PC-3 (cell line): ENCODE measurements around the gene APBA1. TPM values are rescaled to one million over a fixed set of nuclear protein-coding genes. Genes with fewer than 3 reads are reported as not detected.

ENCODE experiments used
- ATAC-seq: fragments of 200-7000 bp; cut with Tn5 transposase; 2 replicates; pipeline ENCODE4 v1.9.1; 2020; ENCODE audit warnings: mild to moderate bottlenecking, moderate library complexity
- BruUV-seq: library from RNA; stranded (reverse); fragments of 400-500 nt; replicated peaks from 2 replicates; lab custom pipeline; 2021; lab: Mats Ljungman, UMichigan
- CTCF ChIA-PET: fragments of 300-600 bp; sonication (Branson Sonifier 250); formaldehyde crosslinking; loops from one replicate; lab custom pipeline; 2022; ENCODE audit warnings: antibody characterized with exemption; lab: Charles Lee
- POLR2A ChIA-PET: fragments of 300-600 bp; sonication (Branson Sonifier 250); formaldehyde crosslinking; loops from one replicate; lab custom pipeline; 2022; ENCODE audit warnings: antibody characterized with exemption; ENCODE audit not compliant: unreplicated experiment; lab: Charles Lee
- DNase-seq: peaks from one replicate; pipeline ENCODE4 v3.0.0-alpha.2; 2015
- H2AFZ ChIP-seq: fragments of 300-600 bp; sonication (generic); 2 replicates; pipeline ENCODE4 v1.6.0; 2016; ENCODE audit warnings: antibody characterized with exemption, low read length
- H3F3A ChIP-seq: fragments of 300-600 bp; sonication (generic); one replicate; pipeline ENCODE4 v1.6.0; 2017; ENCODE audit warnings: antibody characterized with exemption, low read length, control low read depth, mild to moderate bottlenecking; ENCODE audit not compliant: unreplicated experiment
- H3K27ac ChIP-seq: fragments of 300-600 bp; sonication (generic); 2 replicates; pipeline ENCODE4 v1.5.1; 2016; ENCODE audit warnings: mild to moderate bottlenecking, low read length
- H3K27me3 ChIP-seq: fragments of 300-600 bp; sonication (generic); 2 replicates; pipeline ENCODE4 v1.6.1; 2016; ENCODE audit warnings: low read length, mixed read lengths
- H3K36me3 ChIP-seq: fragments of 300-600 bp; sonication (generic); 2 replicates; pipeline ENCODE4 v1.6.1; 2016; ENCODE audit warnings: low read depth, mixed run types, low read length, mixed read lengths
- H3K4me1 ChIP-seq: fragments of 300-600 bp; sonication (generic); 2 replicates; pipeline ENCODE4 v1.5.1; 2016; ENCODE audit warnings: low read length; ENCODE audit not compliant: insufficient read depth
- H3K4me2 ChIP-seq: fragments of 300-600 bp; sonication (generic); 2 replicates; pipeline ENCODE4 v1.6.0; 2016; ENCODE audit warnings: low read length
- H3K4me3 ChIP-seq: fragments of 300-600 bp; sonication (generic); 2 replicates; pipeline ENCODE4 v1.5.1; 2016; ENCODE audit warnings: mild to moderate bottlenecking, low read length, mixed read lengths
- H3K79me2 ChIP-seq: fragments of 300-600 bp; sonication (generic); 2 replicates; pipeline ENCODE4 v1.6.1; 2017; ENCODE audit warnings: low read length, mixed read lengths
- H3K9ac ChIP-seq: fragments of 300-600 bp; sonication (generic); 2 replicates; pipeline ENCODE4 v1.6.0; 2016; ENCODE audit warnings: mild to moderate bottlenecking, low read length
- H3K9me2 ChIP-seq: fragments of 300-600 bp; sonication (generic); replicated peaks from 2 replicates; pipeline ENCODE4 v1.6.1; 2016; ENCODE audit warnings: mixed run types, low read length, mixed read lengths
- H3K9me3 ChIP-seq: fragments of 300-600 bp; sonication (generic); 2 replicates; pipeline ENCODE4 v1.6.1; 2016; ENCODE audit warnings: low read length, mixed read lengths
- H4K20me1 ChIP-seq: fragments of 300-600 bp; sonication (generic); 2 replicates; pipeline ENCODE4 v1.6.1; 2016; ENCODE audit warnings: low read length, mixed read lengths
- CTCF ChIP-seq: fragments of 300-600 bp; sonication (generic); conservative IDR thresholded peaks from 2 replicates; pipeline ENCODE4 v1.5.1; 2017; ENCODE audit warnings: antibody characterized with exemption, low read depth, mild to moderate bottlenecking, low read length
- EZH2 ChIP-seq: fragments of 300-600 bp; sonication (generic); IDR thresholded peaks from one replicate; pipeline ENCODE4 v1.6.1; 2017; ENCODE audit warnings: antibody characterized with exemption, mild to moderate bottlenecking, low read length; ENCODE audit not compliant: unreplicated experiment
- EZH2phosphoT487 ChIP-seq: fragments of 300-600 bp; sonication (generic); IDR thresholded peaks from 2 replicates; pipeline ENCODE4 v1.6.1; 2018; ENCODE audit warnings: mild to moderate bottlenecking, antibody characterized with exemption, low read length, borderline replicate concordance
- intact Hi-C: fragments of 100-400 bp; cut with micrococcal nuclease; formaldehyde crosslinking; loops from 2 replicates; pipeline ENCODE4 v1.9.0; 2023
- total RNA-seq: library from RNA; depleted of rRNA; stranded (reverse); fragments of >200 nt; gene quantifications from 2 replicates; pipeline ENCODE4 v1.2.3, GENCODE V29; 2014

Gene APBA1
- total RNA-seq, 1 experiment from 2014 or later: 0.07 TPM

- POLR2A ChIA-PET: no interaction called here
- H3K27ac ChIP-seq: no peak overlapping the region
- H3K9me3 ChIP-seq: no peaks in the 10 kb centered on the region
- H4K20me1 ChIP-seq: no peaks in the 10 kb centered on the region
- no TSS peak for BruUV-seq
- H3K4me3 ChIP-seq: no peak overlapping the region
- ATAC-seq: no peak
- no peaks in the 10 kb centered on the region for H3K9me2 ChIP-seq
- CTCF ChIA-PET: no interaction called here
- H3F3A ChIP-seq: no peaks in the 10 kb centered on the region
- DNase-seq: no peak
- H3K79me2 ChIP-seq: no peaks in the 10 kb centered on the region
- H2AFZ ChIP-seq: no peak overlapping the region
- TF ChIP-seq EZH2 (no peak), CTCF (no peak), EZH2phosphoT487 (no peak)
- H3K27me3 ChIP-seq: peaks cover 12% of the 10 kb centered on the region
- intact Hi-C loops: no loop called here
- H3K36me3 ChIP-seq: no peaks in the 10 kb centered on the region
- no peaks in the 10 kb centered on the region for H3K4me1 ChIP-seq
- no peak overlapping the region for H3K4me2 ChIP-seq
- no peak overlapping the region for H3K9ac ChIP-seq
Observed at GRCh38 chr9:69516353-69517322, 155.5 kb downstream of the APBA1 start.

DNA sequence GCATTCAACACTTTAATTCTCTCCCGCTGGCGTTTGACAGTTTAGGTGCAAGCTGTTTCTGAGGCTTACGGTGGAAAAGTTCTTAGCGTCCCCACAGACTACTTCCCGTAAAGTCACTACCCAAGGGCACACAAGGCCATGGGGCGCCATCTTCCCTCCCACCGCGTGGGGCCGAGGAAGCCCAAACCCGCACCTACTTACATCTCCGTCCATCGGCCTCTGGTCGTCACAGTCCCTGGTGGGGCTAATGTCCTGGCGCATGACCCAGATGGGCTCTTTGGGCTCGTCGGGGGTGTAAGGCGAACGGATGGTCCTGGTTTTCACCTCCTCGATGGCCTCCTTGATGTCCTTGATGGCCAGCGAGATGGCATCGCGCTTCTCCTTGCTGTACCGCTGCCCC lies 156.4 kb downstream of the APBA1 start:
- Histone ChIP-seq H3F3A (no peaks in the 10 kb centered on the region), H3K4me1 (no peaks in the 10 kb centered on the region), H4K20me1 (no peaks in the 10 kb centered on the region), H3K79me2 (no peaks in the 10 kb centered on the region), H3K27ac (no peak overlapping the region), H3K36me3 (no peaks in the 10 kb centered on the region), H3K9me3 (no peaks in the 10 kb centered on the region), H3K9ac (no peak overlapping the region), H3K4me2 (no peak overlapping the region), H2AFZ (no peak overlapping the region), H3K9me2 (no peaks in the 10 kb centered on the region), H3K27me3 (peaks cover 12% of the 10 kb centered on the region), H3K4me3 (no peak overlapping the region)
- DNase-seq (no peak), ATAC-seq (no peak)
- CTCF ChIA-PET: no interaction called here
- POLR2A ChIA-PET: no interaction called here
- no TSS peak for BruUV-seq
- intact Hi-C loops: no loop called here
- TF ChIP-seq EZH2phosphoT487: no peak
- no peak for TF ChIP-seq EZH2

DNA sequence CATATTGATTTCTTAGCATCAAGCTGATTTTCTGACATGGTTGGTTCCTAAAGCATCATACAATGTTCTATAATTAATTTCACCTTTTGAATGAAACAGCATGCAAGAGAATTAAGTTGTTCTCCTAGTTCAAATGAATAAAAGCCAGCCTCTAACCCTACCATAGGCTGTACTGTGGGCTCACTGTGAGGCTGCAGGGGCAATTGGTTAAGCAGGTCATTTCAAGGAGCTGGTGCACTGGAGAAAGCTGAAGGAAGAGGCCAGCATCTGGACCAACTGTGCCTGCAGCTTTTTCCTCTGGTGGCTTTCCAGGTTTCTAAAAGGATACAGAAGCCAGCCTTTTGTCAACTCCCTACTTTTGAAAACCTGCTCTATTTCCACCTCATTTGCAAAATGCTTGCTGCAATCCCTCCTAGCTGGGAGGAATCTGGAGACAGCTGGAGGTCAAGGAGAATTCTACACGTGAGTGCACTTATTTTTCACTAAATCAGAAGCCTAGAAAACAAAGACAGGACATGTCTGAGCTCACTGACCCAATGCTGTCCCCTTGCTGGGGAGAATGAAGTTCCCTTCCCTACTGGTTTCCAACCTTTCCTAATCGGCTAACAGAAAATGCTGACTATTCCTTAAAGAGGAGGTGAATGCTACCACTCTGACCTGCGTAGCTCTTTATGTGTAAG lies 158.9 kb downstream of the APBA1 start:
- CTCF ChIA-PET: no interaction called here
- POLR2A ChIA-PET: no interaction called here
- 0 out of 2 replicates have a peak, but pooled peaks cover 4% of the 10 kb centered on the region for H3K27me3 ChIP-seq
- no peak for TF ChIP-seq EZH2
- no peak for TF ChIP-seq CTCF
- no peak for TF ChIP-seq EZH2phosphoT487
- no peaks in the 10 kb centered on the region for H4K20me1 ChIP-seq
- no peaks in the 10 kb centered on the region for H3K9me3 ChIP-seq
- intact Hi-C loops: no loop called here
- no peak for ATAC-seq
- no peak overlapping the region for H3K9ac ChIP-seq
- H3K27ac ChIP-seq: no peak overlapping the region
- H3K4me2 ChIP-seq: no peak overlapping the region
- H3F3A ChIP-seq: no peaks in the 10 kb centered on the region
- H3K4me3 ChIP-seq: no peak overlapping the region
- BruUV-seq: no TSS peak
- H3K79me2 ChIP-seq: no peaks in the 10 kb centered on the region
- no peak overlapping the region for H2AFZ ChIP-seq
- H3K36me3 ChIP-seq: no peaks in the 10 kb centered on the region
- no peaks in the 10 kb centered on the region for H3K9me2 ChIP-seq
- H3K4me1 ChIP-seq: no peaks in the 10 kb centered on the region
- DNase-seq: no peak
